HG03520 (cell line): ENCODE results near the gene CA4.
"Not testable (repeated sequence)": the region's sequence is repeated elsewhere in the genome, so short reads cannot be mapped to it uniquely, and the experiment has no call there.

Source experiments
- ATAC-seq: cut with Tn5 transposase; IDR thresholded peaks from one replicate; pipeline ENCODE4 v1.9.1; 2021; ENCODE audit warnings: mild to moderate bottlenecking, moderate library complexity; ENCODE audit not compliant: unreplicated experiment

CA4 gene

DNA sequence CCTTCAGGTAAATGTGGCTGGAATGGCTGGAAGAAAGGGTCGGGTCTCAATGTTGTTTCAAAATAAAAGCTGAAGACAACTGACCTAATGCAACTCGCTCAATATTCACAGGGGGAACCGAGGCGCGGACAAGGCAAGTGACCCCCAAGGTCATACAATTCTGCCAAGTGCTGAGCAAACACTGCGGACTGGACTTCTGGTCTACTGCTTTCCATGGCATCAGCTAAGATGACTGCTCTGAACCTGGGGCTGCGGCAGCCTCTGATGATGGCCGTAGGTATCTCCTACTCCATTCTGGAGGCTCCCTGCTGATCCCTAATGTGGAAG lies 21.9 kb downstream of the CA4 start:
- no peak for ATAC-seq

DNA sequence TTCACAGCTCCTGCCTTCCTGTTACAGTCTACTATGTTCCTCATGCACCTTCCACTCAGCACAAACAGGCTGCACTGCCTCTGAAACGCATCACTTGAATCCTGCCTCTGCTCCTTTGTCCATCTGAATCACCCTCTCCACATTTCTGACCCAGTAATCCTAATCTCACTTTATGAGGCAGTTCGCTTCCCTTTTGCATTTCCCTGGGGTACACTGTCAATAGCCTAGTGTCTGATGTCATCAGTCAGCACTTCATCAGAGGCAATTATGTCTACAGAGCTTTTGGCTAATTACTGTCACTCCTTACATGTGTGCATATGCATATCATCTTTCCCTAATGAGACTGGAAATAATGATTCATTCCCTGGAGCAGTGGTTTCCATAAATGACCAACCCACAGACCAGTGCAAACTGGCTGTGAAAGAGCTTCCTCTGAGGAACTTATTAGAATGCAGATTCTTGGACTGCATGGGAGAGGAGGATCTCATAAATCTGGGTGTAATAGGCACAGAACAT lies 23.6 kb downstream of the CA4 start:
- ATAC-seq: no peak

DNA sequence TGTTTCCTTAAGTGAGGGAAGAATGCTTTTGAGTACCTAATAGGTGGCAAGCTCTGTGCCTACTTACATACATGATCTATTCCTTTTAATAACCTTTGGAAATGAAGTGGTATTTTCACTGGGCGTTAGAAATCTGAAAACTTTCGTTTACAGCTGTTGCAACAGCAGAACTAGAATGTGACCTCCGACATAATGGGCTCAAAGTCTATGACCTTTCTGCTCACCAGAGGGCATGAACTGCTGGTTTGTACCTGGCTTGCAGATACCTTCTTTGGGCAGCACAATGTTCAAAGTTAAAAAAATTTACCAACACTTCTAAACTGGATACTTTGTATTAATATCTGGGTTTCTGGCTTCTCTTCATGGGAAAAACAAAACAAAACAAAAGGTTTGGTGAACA lies 24.3 kb downstream of the CA4 start:
- no peak for ATAC-seq

DNA sequence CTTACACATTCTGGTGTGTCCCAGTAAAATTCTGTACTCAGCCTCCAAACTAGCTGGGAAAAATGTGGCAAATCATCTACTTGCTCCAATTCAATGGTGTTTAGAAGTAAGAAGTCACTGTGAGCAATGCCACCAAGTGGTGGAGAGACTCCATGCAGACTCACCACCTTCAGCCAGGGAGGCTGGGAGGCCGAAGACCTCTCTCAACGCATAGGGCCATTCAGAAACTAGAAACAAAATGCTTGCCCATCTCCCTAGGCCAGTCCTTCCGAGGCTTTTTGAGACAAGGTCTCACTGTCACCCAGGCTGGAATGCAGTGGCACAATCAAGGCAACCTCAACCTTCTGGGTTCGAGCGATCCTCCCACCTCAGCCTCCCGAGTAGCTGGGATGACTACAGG lies 25.0 kb downstream of the CA4 start:
- ATAC-seq: not testable (repeated sequence)

DNA sequence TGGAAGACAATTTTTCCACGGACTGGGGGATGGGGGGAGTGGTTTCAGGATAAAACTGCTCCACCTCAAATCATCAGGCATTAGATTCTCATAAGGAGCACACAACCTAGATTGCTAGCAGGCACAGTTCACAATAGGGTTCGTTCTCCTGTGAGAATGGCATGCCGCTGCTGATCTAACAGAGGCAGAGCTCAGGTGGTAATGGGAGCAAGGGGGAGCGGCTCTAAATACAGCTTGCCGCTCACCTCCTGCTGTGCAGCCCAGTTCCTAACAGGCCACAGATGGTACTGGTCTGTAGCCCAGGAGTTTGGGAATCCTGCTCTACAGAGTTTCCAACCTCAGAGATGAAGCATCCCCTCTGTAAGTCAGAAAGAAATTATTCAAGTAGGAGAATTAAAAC lies 27.0 kb downstream of the CA4 start:
- not testable (repeated sequence) for ATAC-seq

DNA sequence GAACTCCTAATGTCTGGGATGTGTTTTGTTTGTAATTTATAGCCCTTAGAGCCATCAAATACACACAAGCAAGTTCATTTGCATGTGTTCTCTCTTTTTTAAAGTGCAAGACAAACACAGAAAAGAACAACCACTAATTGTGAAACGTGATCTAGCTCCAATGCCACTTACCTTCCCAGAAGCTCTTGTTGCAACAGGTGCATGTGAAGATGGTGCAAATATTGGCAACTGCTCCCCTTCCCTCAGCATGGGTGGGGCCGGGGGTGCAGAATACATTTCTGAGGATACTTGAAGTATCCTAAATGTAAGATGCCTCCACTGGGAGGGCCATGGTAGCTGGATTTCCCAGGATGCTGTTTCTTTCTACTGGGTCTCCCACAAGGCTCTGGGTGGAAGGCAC lies 28.4 kb downstream of the CA4 start:
- not testable (repeated sequence) for ATAC-seq

DNA sequence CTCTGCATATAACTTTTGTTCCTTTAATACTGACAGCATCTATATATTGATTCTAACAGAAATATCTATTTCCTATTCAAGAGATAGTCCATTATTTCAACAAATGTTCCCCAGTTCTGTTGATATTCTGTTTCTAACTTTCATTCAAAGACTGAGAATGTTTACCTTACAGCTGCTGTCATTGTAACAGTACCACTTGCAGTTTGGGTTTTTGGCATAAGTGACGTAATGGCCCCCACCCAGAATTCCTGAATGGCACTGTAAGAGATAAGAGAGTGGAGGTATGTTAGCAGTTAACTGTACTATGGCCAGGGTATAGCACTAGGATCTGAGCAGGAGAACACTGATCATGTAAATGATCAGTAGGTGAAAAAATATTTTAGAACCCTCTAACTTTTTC lies 30.6 kb downstream of the CA4 start:
- not testable (repeated sequence) for ATAC-seq

DNA sequence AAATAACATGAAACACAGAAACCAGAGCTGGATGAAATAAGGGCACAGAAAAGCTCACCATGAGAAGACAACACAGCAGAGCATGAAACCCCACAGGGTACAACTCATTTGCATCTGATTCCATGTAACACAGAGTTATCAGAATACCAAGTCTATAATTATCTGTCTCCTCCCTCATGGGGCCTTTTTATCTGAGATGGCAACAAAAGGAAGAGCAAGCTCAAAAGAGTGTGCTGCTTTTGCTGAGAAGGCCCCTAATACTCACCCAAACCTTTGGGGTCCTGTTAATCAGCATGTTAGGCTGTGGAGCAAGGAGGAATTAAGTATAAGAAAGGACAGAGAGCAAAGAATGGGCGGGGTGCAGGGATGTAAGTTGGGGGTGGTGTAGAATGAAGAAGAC lies 36.6 kb downstream of the CA4 start:
- ATAC-seq: not testable (repeated sequence)

DNA sequence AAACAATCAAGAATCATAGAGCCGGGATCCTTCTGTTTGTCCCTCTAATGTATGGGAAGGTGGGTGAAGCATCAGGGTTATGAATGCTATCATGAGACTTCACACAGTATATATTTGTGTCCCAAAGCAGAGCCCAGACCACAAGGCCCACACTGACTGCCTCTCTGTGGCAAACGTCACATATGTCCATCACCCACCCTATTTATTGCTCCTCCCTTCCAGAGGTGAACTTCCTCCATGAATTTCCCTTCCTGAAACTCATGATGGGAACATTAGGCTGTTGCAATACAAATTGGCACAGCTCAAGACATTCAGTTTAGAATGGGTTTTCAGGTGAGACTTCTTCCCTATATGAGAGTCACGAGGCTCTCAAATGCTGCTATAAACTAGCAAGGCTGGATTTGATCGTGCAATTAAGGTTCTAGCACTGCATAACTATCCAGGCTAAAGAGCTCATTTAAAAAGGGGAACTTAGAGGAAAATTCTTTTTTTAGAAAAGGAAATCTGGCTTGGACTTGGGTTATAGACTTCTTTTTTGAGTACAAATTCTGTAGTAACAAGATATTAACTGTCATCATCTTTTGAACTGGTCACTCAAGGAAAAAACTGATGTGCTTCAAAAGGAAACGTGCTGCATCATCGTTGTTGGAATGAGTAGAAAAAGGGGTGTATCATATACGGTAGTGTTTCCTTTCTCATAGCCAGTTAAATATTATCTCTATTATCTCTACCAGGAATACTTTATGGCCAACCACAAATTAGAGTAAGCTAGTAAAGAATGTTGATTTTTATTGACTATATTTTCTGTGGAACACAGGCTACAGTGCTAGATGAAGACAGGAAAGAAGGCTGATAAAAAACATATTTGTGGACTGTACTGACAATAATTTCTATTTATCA lies 37.3 kb downstream of the CA4 start:
- not testable (repeated sequence) for ATAC-seq

DNA sequence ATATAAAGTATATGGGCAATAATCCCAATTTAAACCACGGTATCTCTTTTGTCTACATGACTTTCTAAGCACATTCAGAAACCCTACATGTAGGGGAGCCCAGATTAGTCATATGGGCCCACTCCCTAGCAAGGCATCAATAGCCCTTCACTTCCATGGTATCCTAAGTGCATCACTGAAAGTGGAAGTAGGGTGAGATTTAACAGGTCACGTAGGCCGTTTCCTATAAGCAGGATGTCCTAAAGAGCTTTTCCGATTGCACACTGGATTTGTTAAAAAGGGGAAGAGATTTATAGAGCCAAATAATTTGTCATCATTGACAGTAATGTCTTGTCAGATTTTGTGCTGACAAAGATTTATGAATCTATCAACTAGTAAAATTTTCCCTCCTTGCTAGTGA lies 39.0 kb downstream of the CA4 start:
- ATAC-seq: no peak

DNA sequence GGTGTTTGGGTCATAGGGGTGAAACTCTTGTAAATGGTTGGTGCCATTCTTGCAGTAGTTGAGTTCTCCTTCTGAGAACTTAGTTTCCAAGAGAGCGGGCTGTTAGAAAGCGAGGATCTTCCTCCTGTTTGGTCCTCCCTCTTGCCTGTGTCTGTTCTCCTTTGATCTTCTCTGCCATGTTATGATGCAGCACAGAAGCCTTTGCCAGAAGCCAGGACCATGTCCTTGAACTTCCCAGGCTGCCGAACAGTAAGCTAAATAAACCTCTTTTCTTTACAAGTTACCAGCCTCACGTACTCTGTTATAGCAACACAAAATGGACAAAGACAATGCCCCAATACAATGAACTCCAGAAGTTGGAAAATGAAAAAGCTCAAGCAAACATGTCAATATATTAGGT lies 40.3 kb downstream of the CA4 start:
- ATAC-seq: not testable (repeated sequence)

DNA sequence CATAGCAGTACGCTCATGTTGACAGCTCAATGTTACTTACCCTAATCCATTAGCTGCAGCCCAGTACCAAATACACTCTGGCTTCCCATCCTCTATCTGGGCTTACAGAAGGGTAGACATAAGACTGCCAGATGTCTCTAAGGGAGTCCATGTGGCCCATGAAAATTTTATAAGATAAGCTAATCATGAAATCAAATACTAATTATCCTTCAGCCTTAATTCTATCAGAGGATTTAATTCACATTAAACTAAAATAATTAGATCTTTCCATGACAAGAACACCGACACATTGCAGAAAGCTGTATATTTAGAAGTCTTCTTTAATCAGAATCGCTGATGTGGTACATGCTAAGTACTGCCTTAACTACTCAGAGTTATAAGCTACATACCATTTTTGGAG lies 43.3 kb downstream of the CA4 start:
- ATAC-seq: not testable (repeated sequence)

DNA sequence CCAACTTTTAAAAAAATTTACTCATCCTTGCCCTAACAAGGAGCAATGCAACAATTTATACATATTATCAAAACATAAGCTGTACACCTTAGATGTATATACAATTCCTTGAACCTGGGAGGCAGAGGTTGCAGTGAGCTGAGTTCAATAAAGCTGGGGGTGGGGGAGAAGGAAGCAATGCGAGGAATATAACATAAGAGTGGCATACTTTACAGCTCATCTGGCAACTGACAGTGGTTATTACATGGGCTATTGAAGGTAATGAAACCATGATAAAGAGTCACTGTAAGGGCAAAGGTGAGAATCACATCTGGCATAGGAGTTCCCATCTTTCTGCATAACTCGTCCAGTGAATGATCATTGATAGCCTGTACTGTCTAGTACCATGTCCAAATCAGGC lies 43.7 kb downstream of the CA4 start:
- no peak for ATAC-seq

DNA sequence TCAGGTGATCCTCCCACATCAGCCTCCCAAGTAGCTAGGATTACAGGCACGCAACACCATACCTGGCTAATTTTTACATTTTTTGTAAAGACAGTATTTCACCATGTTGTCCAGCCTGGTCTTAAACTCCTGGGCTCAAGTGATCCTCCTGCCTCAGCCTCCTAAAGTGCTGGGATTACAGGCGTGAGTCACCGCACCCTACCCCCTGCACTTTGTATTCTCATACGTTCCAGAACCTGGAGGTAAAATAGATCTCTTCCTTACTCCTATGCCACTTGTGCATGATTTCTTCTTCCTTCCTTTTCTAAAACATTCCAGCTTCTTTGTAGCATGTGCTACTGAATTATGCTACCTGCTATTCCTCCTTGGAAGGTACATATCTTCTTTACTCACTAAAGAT lies 44.4 kb downstream of the CA4 start:
- not testable (repeated sequence) for ATAC-seq

DNA sequence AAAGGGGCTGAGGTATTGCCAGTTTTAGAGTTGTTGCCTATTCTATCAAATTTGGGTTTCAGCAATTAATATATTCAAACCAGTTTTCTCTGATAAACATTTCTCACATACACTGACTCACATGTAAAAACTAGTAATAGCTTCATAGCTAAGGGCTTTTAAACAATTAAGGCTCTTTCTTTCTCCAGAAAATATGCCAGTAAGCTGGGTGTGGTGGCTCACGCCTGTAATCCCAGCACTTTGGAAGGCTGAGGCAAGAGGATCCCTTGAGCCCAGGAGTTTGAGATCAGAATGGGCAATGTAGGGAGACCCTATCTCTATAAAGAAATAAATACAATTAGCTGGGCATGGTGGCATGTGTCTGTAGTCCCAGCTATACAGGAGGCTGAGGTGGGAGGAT lies 48.9 kb downstream of the CA4 start:
- ATAC-seq: not testable (repeated sequence)

DNA sequence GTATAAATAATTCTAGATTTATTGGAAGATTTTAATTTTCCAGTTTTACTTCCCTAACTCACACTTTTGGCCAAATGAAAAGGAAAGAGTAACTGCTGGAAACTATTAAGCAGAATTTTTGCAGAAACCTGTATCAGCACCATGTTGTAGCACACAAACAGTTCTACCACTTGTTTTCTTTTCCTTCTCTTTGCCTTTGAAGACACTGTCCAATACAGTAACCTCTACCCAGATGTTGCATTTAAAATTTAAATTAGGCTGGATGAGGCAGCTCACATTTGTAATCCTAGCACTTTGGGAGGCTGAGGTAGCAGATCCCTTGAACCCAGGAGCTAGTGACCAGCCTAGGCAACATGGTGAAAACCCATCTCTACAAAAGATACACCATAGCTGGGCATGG lies 56.0 kb downstream of the CA4 start:
- ATAC-seq: not testable (repeated sequence)

DNA sequence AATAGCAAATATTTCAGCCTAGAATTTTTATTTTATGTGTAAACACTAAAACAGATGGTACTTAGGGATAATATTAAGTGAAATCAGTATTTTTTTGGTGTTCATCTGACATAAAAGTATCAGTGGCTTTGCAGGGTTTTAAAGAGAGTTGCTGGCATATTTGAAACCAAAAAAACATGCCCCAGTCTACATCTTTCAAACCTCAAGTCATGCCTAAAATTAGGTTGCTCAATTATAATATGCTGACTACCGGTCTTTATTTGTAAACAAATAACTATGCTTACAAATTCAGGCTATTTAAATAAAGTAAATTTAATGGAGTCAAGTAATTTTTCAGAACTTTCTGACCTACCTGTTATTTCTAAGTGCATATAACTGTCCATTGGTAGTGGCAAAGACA lies 58.5 kb downstream of the CA4 start:
- ATAC-seq: not testable (repeated sequence)
